PC-3 (cell line): ENCODE measurements around the gene RIMBP3B.
"Not testable (repeated sequence)": the region's sequence is repeated elsewhere in the genome, so short reads cannot be mapped to it uniquely, and the experiment has no call there.

Experiments
- EZH2 ChIP-seq: fragments of 300-600 bp; sonication (generic); IDR thresholded peaks from one replicate; pipeline ENCODE4 v1.6.1; 2017; ENCODE audit warnings: antibody characterized with exemption, mild to moderate bottlenecking, low read length; ENCODE audit not compliant: unreplicated experiment
- TF ChIP-seq, protein P1 (sequence below): fragments of 300-600 bp; sonication (generic); conservative IDR thresholded peaks from 2 replicates; pipeline ENCODE4 v1.5.1; 2017; ENCODE audit warnings: antibody characterized with exemption, low read depth, mild to moderate bottlenecking, low read length

GRCh38 chr22:21362473-21362872 lies 21.1 kb upstream of the RIMBP3B start:
- TF ChIP-seq, protein P1, sequence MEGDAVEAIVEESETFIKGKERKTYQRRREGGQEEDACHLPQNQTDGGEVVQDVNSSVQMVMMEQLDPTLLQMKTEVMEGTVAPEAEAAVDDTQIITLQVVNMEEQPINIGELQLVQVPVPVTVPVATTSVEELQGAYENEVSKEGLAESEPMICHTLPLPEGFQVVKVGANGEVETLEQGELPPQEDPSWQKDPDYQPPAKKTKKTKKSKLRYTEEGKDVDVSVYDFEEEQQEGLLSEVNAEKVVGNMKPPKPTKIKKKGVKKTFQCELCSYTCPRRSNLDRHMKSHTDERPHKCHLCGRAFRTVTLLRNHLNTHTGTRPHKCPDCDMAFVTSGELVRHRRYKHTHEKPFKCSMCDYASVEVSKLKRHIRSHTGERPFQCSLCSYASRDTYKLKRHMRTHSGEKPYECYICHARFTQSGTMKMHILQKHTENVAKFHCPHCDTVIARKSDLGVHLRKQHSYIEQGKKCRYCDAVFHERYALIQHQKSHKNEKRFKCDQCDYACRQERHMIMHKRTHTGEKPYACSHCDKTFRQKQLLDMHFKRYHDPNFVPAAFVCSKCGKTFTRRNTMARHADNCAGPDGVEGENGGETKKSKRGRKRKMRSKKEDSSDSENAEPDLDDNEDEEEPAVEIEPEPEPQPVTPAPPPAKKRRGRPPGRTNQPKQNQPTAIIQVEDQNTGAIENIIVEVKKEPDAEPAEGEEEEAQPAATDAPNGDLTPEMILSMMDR, result not testable (repeated sequence)
- not testable (repeated sequence) for TF ChIP-seq EZH2
